OCI-LY7 (cell line): ENCODE data around the gene UBE2G2. TPM values are rescaled to one million over a fixed set of nuclear protein-coding genes. Genes with fewer than 3 reads are reported as not detected.

Experiments
- BruUV-seq: library from RNA; stranded (reverse); fragments of 400-500 nt; replicated peaks from 2 replicates; lab custom pipeline; 2021; lab: Mats Ljungman, UMichigan
- CTCF ChIA-PET: fragments of 300-600 bp; sonication (Branson Sonifier 250); formaldehyde crosslinking; loops from one replicate; lab custom pipeline; 2022; ENCODE audit warnings: antibody characterized with exemption; ENCODE audit not compliant: unreplicated experiment; lab: Charles Lee
- POLR2A ChIA-PET: fragments of 300-600 bp; sonication (Branson Sonifier 250); formaldehyde crosslinking; loops from one replicate; lab custom pipeline; 2022; ENCODE audit warnings: antibody characterized with exemption; lab: Charles Lee
- DNase-seq: peaks from one replicate; pipeline ENCODE4 v3.0.0-alpha.2; 2015; ENCODE audit warnings: low spot score
- H2AFZ ChIP-seq: fragments of 200-600 bp; sonication (generic), shearing (Covaris generic); 2 replicates; pipeline ENCODE4 v1.6.1; 2014; ENCODE audit warnings: mild to moderate bottlenecking, antibody characterized with exemption, low read length, moderate library complexity
- H3K27ac ChIP-seq: fragments of 200-600 bp; sonication (generic); 2 replicates; pipeline ENCODE4 v1.5.1; 2014; ENCODE audit warnings: mixed run types, low read depth, mild to moderate bottlenecking, moderate library complexity, low read length, inconsistent platforms; ENCODE audit not compliant: poor library complexity, severe bottlenecking
- H3K36me3 ChIP-seq: fragments of 200-600 bp; sonication (generic); 2 replicates; pipeline ENCODE4 v1.6.1; 2014; ENCODE audit warnings: mild to moderate bottlenecking, antibody characterized with exemption, low read length, moderate library complexity, mixed read lengths; ENCODE audit not compliant: insufficient read depth
- H3K4me1 ChIP-seq: fragments of 200-600 bp; sonication (generic); 2 replicates; pipeline ENCODE4 v1.5.1; 2014; ENCODE audit warnings: mild to moderate bottlenecking, low read length; ENCODE audit not compliant: insufficient read depth, poor library complexity, severe bottlenecking
- H3K4me2 ChIP-seq: fragments of 200-600 bp; sonication (generic); 2 replicates; pipeline ENCODE4 v1.6.1; 2014; ENCODE audit warnings: mild to moderate bottlenecking, low read length
- H3K4me3 ChIP-seq: fragments of 200-600 bp; sonication (generic); 2 replicates; pipeline ENCODE4 v1.5.1; 2014; ENCODE audit warnings: mild to moderate bottlenecking, low read depth, low read length; ENCODE audit not compliant: poor library complexity, severe bottlenecking
- H3K79me2 ChIP-seq: fragments of 200-600 bp; sonication (generic); 2 replicates; pipeline ENCODE4 v1.6.1; 2016; ENCODE audit warnings: low read depth, mild to moderate bottlenecking, low read length, moderate library complexity, mixed read lengths; ENCODE audit not compliant: insufficient read depth
- H3K9me2 ChIP-seq: fragments of 200-600 bp; sonication (generic); 2 replicates; pipeline ENCODE4 v1.6.1; 2016; ENCODE audit warnings: mild to moderate bottlenecking, low read length, mixed read lengths; ENCODE audit not compliant: insufficient read depth
- H3K9me3 ChIP-seq: fragments of 200-600 bp; sonication (generic); 2 replicates; pipeline ENCODE4 v1.6.1; 2014; ENCODE audit warnings: mild to moderate bottlenecking, mixed run types, low read length, mixed read lengths
- H4K20me1 ChIP-seq: fragments of 200-600 bp; sonication (generic); 2 replicates; pipeline ENCODE4 v1.6.1; 2014; ENCODE audit warnings: mild to moderate bottlenecking, antibody characterized with exemption, low read length, moderate library complexity, mixed read lengths; ENCODE audit not compliant: insufficient read depth
- CTCF ChIP-seq: fragments of 200-600 bp; sonication (generic); conservative IDR thresholded peaks from 2 replicates; pipeline ENCODE4 v1.5.1; 2014; ENCODE audit warnings: mild to moderate bottlenecking, antibody characterized with exemption, low read length, moderate library complexity, mixed read lengths
- EZH2phosphoT487 ChIP-seq: fragments of 200-600 bp; sonication (generic); IDR thresholded peaks from 2 replicates; pipeline ENCODE4 v1.6.1; 2018; ENCODE audit warnings: low read depth, borderline replicate concordance, mild to moderate bottlenecking, mixed run types, antibody characterized with exemption, low read length, moderate library complexity, mixed read lengths
- intact Hi-C: fragments of 100-400 bp; cut with micrococcal nuclease; formaldehyde crosslinking; loops from one replicate; pipeline ENCODE4 v1.10.0; 2022; ENCODE audit not compliant: unreplicated experiment
- total RNA-seq, 2 experiments: library from RNA; depleted of rRNA in 1 of 2; stranded (reverse); fragments of >200 nt in 1 of 2; shearing (Covaris generic) in 1 of 2; gene quantifications; 2 replicates each; pipeline ENCODE4 v1.2.3, GENCODE V29; 2014 to 2022

The UBE2G2 gene
- total RNA-seq, 2 experiments from 2014 or later = 104 to 141 TPM

- TF ChIP-seq EZH2phosphoT487 (no peak), CTCF (no peak; the same call in 1 of the 2 replicates)
- ChIA-PET POLR2A (no interaction called here), CTCF (no interaction called here)
Measured at GRCh38 chr21:44846224-44846484, 44.5 kb upstream of the UBE2G2 start.

GRCh38 chr21:44845418-44846223 lies 44.0 kb upstream of the UBE2G2 start:
- Histone ChIP-seq H4K20me1 (no peaks in the 10 kb centered on the region), H3K79me2 (no peaks in the 10 kb centered on the region), H2AFZ (no peak overlapping the region), H3K27ac (no peak overlapping the region), H3K9me3 (no peaks in the 10 kb centered on the region), H3K36me3 (peaks cover 9% of the 10 kb centered on the region), H3K4me2 (peak overlapping the region; percentile 23; the same call in 1 of the 2 replicates), H3K4me1 (no peaks in the 10 kb centered on the region), H3K4me3 (no peak overlapping the region), H3K9me2 (no peaks in the 10 kb centered on the region)
- intact Hi-C loops = no loop called here
- no TSS peak for BruUV-seq
- CTCF ChIA-PET = no interaction called here
- peak; percentile 48; the same call in 1 of the 2 replicates for TF ChIP-seq CTCF
- no peak for TF ChIP-seq EZH2phosphoT487
- POLR2A ChIA-PET = no interaction called here
- peak; percentile 21 for DNase-seq

More at GRCh38 chr21:44846224-44846484, 44.5 kb upstream of the UBE2G2 start:
- no peak for DNase-seq
- no TSS peak for BruUV-seq
- Histone ChIP-seq H3K4me3 (no peak overlapping the region), H3K4me2 (peak overlapping the region; percentile 23; the same call in 1 of the 2 replicates), H2AFZ (no peak overlapping the region), H3K4me1 (no peaks in the 10 kb centered on the region), H3K27ac (no peak overlapping the region), H3K9me2 (no peaks in the 10 kb centered on the region), H3K36me3 (peaks cover 10% of the 10 kb centered on the region), H3K9me3 (no peaks in the 10 kb centered on the region), H4K20me1 (no peaks in the 10 kb centered on the region), H3K79me2 (no peaks in the 10 kb centered on the region)
- intact Hi-C loops = no loop called here

GRCh38 chr21:44844256-44844655 lies 42.6 kb upstream of the UBE2G2 start:
- Histone ChIP-seq H3K9me2 (no peaks in the 10 kb centered on the region), H3K36me3 (peaks cover 3% of the 10 kb centered on the region), H3K79me2 (no peaks in the 10 kb centered on the region), H3K4me2 (no peak overlapping the region), H2AFZ (no peak overlapping the region), H3K4me3 (no peak overlapping the region), H3K9me3 (no peaks in the 10 kb centered on the region), H3K4me1 (no peaks in the 10 kb centered on the region), H3K27ac (no peak overlapping the region), H4K20me1 (no peaks in the 10 kb centered on the region)
- POLR2A ChIA-PET = no interaction called here
- CTCF ChIA-PET = no interaction called here
- no peak for TF ChIP-seq EZH2phosphoT487
- no peak for TF ChIP-seq CTCF
- intact Hi-C loops = no loop called here
- DNase-seq = no peak
- BruUV-seq = no TSS peak
